ENCODE data around the gene GALNT13. TPM values are rescaled to one million over a fixed set of nuclear protein-coding genes. Genes with fewer than 3 reads are reported as not detected.

Gene GALNT13
- total RNA-seq, 1 donor from 2014 or later, result under 0.01 TPM

GRCh38 chr2:154132827-154133226 lies 261.1 kb downstream of the GALNT13 start:
- DNase-seq, result no peak

- DNase-seq, result no peak
Observed at GRCh38 chr2:154133823-154134222, 262.1 kb downstream of the GALNT13 start.

- no peak for DNase-seq
Observed at GRCh38 chr2:154140249-154141025, 268.7 kb downstream of the GALNT13 start.

GRCh38 chr2:154142480-154142879 lies 270.8 kb downstream of the GALNT13 start:
- DNase-seq, result no peak

- no peak for DNase-seq
Observed at GRCh38 chr2:154143105-154143504, 271.4 kb downstream of the GALNT13 start.

- DNase-seq, result no peak
Observed at GRCh38 chr2:154158101-154158500, 286.4 kb downstream of the GALNT13 start.

GRCh38 chr2:154161286-154161685 lies 289.6 kb downstream of the GALNT13 start:
- no peak for DNase-seq

GRCh38 chr2:154170400-154170799 lies 298.7 kb downstream of the GALNT13 start:
- no peak for DNase-seq

- DNase-seq, result no peak
Observed at GRCh38 chr2:154173164-154173563, 301.4 kb downstream of the GALNT13 start.

- DNase-seq, result no peak
Observed at GRCh38 chr2:154173919-154174318, 302.2 kb downstream of the GALNT13 start.

- no peak for DNase-seq
Observed at GRCh38 chr2:154182008-154182407, 310.3 kb downstream of the GALNT13 start.

- no peak for DNase-seq
Observed at GRCh38 chr2:154187948-154188347, 316.2 kb downstream of the GALNT13 start.

- no peak for DNase-seq
Observed at GRCh38 chr2:154189953-154190352, 318.2 kb downstream of the GALNT13 start.

GRCh38 chr2:154193246-154193645 lies 321.5 kb downstream of the GALNT13 start:
- DNase-seq, result no peak

- DNase-seq, result no peak
Observed at GRCh38 chr2:154194909-154195643, 323.4 kb downstream of the GALNT13 start.

GRCh38 chr2:154195644-154196195 lies 324.0 kb downstream of the GALNT13 start:
- no peak for DNase-seq

- no peak for DNase-seq
Observed at GRCh38 chr2:154198866-154199265, 327.1 kb downstream of the GALNT13 start.

GRCh38 chr2:154203206-154203605 lies 331.5 kb downstream of the GALNT13 start:
- no peak for DNase-seq

GRCh38 chr2:154203902-154204301 lies 332.2 kb downstream of the GALNT13 start:
- DNase-seq, result no peak

GRCh38 chr2:154207288-154208047 lies 335.7 kb downstream of the GALNT13 start:
- no peak for DNase-seq

- no peak for DNase-seq
Observed at GRCh38 chr2:154223726-154224125, 352.0 kb downstream of the GALNT13 start.

GRCh38 chr2:154226931-154227330 lies 355.2 kb downstream of the GALNT13 start:
- no peak for DNase-seq
